Activated naive CD8-positive, alpha-beta T cell (primary cell): Measurements from ENCODE around the gene OPCML.

Source experiments
- H3K27ac Mint-ChIP-seq: one replicate; pipeline ENCODE4 v1.8.0; 2021; ENCODE audit warnings: mixed read lengths
- H3K27me3 Mint-ChIP-seq: one replicate; pipeline ENCODE4 v1.8.0; 2021; ENCODE audit warnings: mixed read lengths
- H3K36me3 Mint-ChIP-seq: one replicate; pipeline ENCODE4 v1.8.0; 2021; ENCODE audit warnings: mixed read lengths
- H3K4me1 Mint-ChIP-seq: one replicate; pipeline ENCODE4 v1.8.0; 2021; ENCODE audit warnings: low read depth, mixed read lengths
- H3K4me3 Mint-ChIP-seq: one replicate; pipeline ENCODE4 v1.8.0; 2021; ENCODE audit warnings: mild to moderate bottlenecking, mixed read lengths
- H3K9me3 Mint-ChIP-seq: one replicate; pipeline ENCODE4 v1.8.0; 2021; ENCODE audit warnings: low read depth, mixed read lengths

The OPCML gene

GRCh38 chr11:133441964-133442660 lies 90.2 kb downstream of the OPCML start:
- H3K27ac Mint-ChIP-seq: no peak overlapping the region
- H3K36me3 Mint-ChIP-seq: no peaks in the 10 kb centered on the region
- H3K4me3 Mint-ChIP-seq: no peak overlapping the region
- no peaks in the 10 kb centered on the region for H3K4me1 Mint-ChIP-seq
- H3K27me3 Mint-ChIP-seq: no peaks in the 10 kb centered on the region
- peaks cover 4% of the 10 kb centered on the region for H3K9me3 Mint-ChIP-seq

DNA sequence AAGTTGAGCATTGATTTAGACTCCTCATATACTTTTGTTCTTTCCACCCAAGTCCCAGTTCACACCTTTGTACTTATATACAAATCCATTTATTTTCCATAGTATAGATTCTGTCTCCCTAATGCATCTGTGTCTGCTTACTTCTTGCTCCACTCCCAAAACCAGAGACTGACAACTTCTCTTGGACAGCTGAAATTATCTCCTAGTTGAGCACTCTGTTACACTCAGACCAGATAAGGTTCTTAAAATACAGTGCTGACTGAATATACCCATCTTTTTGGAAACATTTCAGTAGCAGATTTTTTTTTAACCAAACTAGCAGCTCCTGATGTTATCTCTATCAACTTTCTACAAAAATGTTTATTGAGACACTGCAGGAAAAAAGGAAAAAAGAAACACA lies 106.3 kb downstream of the OPCML start:
- Mint-ChIP-seq H3K4me3 (no peak overlapping the region), H3K9me3 (no peaks in the 10 kb centered on the region), H3K27me3 (peaks cover 3% of the 10 kb centered on the region), H3K36me3 (no peaks in the 10 kb centered on the region), H3K4me1 (no peaks in the 10 kb centered on the region), H3K27ac (no peak overlapping the region)

GRCh38 chr11:133425245-133425644 lies 107.1 kb downstream of the OPCML start:
- no peaks in the 10 kb centered on the region for H3K36me3 Mint-ChIP-seq
- H3K27ac Mint-ChIP-seq: no peak overlapping the region
- H3K9me3 Mint-ChIP-seq: peaks cover 4% of the 10 kb centered on the region
- H3K27me3 Mint-ChIP-seq: peaks cover 3% of the 10 kb centered on the region
- H3K4me1 Mint-ChIP-seq: no peaks in the 10 kb centered on the region
- H3K4me3 Mint-ChIP-seq: no peak overlapping the region

DNA sequence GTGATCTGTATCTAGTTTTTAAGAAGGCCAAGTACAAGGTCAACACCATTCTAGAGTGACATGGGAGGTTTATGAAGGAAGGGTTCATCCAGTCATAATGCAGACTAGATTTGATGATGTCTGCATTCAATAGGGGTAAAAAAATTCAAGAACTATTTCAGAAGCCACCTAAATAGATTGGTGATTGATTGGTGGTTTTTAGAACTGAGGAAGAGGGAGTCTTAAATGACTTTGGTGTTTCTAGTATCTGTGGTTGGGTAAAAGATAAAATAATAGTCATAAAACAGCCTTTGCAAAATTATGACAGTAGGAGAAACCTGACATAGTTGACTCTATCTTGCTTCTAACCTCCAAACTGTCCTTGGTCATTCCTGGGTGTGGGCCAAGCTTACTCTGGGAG lies 114.1 kb downstream of the OPCML start:
- Mint-ChIP-seq H3K27ac (no peak overlapping the region), H3K4me1 (no peaks in the 10 kb centered on the region), H3K4me3 (no peak overlapping the region), H3K9me3 (peaks cover 9% of the 10 kb centered on the region), H3K27me3 (no peaks in the 10 kb centered on the region), H3K36me3 (no peaks in the 10 kb centered on the region)

GRCh38 chr11:133414506-133414905 lies 117.8 kb downstream of the OPCML start:
- no peaks in the 10 kb centered on the region for H3K9me3 Mint-ChIP-seq
- no peak overlapping the region for H3K27ac Mint-ChIP-seq
- H3K27me3 Mint-ChIP-seq: no peaks in the 10 kb centered on the region
- no peaks in the 10 kb centered on the region for H3K36me3 Mint-ChIP-seq
- H3K4me3 Mint-ChIP-seq: no peak overlapping the region
- H3K4me1 Mint-ChIP-seq: no peaks in the 10 kb centered on the region

DNA sequence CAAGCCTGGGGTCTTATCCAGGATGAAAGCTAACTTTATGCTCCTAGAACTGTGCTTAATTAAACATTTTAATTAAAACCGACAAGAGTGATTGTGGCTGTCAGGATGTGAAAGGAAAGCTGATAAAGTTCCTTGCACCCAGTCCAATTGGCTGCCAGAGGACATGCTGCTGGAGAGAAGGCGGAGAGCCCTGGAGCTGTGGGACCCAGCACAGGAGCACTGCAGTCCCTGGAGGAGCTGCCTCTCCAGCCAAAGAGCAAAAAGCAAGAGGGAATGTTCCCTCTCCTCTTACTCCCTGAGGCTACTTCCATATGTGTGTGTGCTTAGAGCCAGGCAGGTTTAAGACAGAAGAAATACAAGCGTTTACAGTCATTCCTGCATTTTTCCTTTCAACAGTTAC lies 118.6 kb downstream of the OPCML start:
- Mint-ChIP-seq H3K27ac (no peak overlapping the region), H3K4me3 (no peak overlapping the region), H3K36me3 (no peaks in the 10 kb centered on the region), H3K27me3 (no peaks in the 10 kb centered on the region), H3K9me3 (no peaks in the 10 kb centered on the region), H3K4me1 (no peaks in the 10 kb centered on the region)

DNA sequence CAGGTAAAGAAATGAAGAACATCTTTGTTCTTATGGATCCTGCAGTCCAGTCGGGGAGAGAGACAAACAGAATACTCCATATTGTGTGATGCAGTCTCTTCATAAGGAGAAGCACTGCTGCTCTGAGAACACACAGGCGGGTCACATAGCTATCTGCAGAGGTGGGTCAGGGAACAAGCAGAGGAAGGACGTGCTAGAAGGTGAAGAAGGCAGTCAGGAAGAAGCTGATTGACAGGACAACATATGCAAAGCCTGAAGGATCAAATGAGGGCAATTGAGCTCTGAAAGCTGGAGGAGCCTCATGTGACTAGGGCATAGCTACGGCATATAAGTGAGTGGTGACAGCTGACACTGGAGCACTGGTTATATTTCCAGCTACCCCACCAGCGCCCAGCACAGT lies 122.5 kb downstream of the OPCML start:
- Mint-ChIP-seq H3K27ac (no peak overlapping the region), H3K27me3 (no peaks in the 10 kb centered on the region), H3K9me3 (no peaks in the 10 kb centered on the region), H3K4me1 (no peaks in the 10 kb centered on the region), H3K4me3 (no peak overlapping the region), H3K36me3 (no peaks in the 10 kb centered on the region)

GRCh38 chr11:133408936-133409335 lies 123.4 kb downstream of the OPCML start:
- no peaks in the 10 kb centered on the region for H3K9me3 Mint-ChIP-seq
- H3K4me3 Mint-ChIP-seq: no peak overlapping the region
- no peaks in the 10 kb centered on the region for H3K27me3 Mint-ChIP-seq
- H3K36me3 Mint-ChIP-seq: no peaks in the 10 kb centered on the region
- H3K27ac Mint-ChIP-seq: no peak overlapping the region
- no peaks in the 10 kb centered on the region for H3K4me1 Mint-ChIP-seq

DNA sequence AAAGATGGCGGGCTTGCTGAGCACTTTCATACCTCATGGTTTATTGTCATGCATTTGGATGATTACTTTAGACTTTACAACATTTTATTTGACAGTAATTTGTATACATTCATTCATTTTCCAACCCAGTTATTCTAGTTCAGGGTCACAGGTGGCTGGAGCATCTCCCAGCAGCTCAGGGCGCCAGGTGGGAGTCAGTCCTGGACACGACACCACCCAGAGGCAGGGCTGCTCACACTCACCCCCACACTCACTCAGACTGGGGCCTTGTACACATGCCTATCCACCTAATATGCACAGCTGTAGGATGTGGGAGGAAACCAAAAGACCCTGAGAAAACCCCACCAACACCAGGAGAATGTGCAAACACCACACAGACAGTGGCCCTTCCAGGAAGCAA lies 123.9 kb downstream of the OPCML start:
- Mint-ChIP-seq H3K27ac (no peak overlapping the region), H3K4me1 (no peaks in the 10 kb centered on the region), H3K27me3 (no peaks in the 10 kb centered on the region), H3K36me3 (no peaks in the 10 kb centered on the region), H3K9me3 (no peaks in the 10 kb centered on the region), H3K4me3 (no peak overlapping the region)

- Mint-ChIP-seq H3K27ac (no peak overlapping the region), H3K9me3 (no peaks in the 10 kb centered on the region), H3K4me1 (no peaks in the 10 kb centered on the region)
Observed at GRCh38 chr11:133406489-133406888, 125.8 kb downstream of the OPCML start.

GRCh38 chr11:133403900-133404299 lies 128.4 kb downstream of the OPCML start:
- H3K4me1 Mint-ChIP-seq: no peaks in the 10 kb centered on the region
- no peak overlapping the region for H3K4me3 Mint-ChIP-seq
- no peaks in the 10 kb centered on the region for H3K27me3 Mint-ChIP-seq
- H3K9me3 Mint-ChIP-seq: no peaks in the 10 kb centered on the region
- H3K36me3 Mint-ChIP-seq: no peaks in the 10 kb centered on the region
- no peak overlapping the region for H3K27ac Mint-ChIP-seq

More at GRCh38 chr11:133406489-133406888, 125.8 kb downstream of the OPCML start:
- Mint-ChIP-seq H3K4me3 (no peak overlapping the region), H3K27me3 (no peaks in the 10 kb centered on the region), H3K36me3 (no peaks in the 10 kb centered on the region)

DNA sequence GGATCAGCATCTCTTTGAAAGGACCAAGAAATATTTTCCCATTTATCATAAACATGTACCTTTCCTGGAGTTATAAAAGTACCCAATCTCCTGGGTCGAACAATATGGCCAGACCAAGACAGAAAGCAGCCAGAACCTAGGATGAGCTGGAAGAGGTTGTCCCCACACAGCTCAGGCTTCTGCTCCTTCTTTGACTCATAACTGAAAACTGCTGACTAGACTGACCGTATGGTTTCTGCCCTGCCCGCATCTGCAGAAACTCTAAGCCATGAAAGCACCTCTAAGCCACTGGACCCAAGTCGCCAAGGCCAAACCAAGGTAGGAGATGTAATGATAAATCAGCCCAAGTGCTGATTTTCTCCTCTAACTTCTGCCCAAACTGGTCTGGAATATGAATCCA lies 129.8 kb downstream of the OPCML start:
- Mint-ChIP-seq H3K36me3 (no peaks in the 10 kb centered on the region), H3K27me3 (no peaks in the 10 kb centered on the region), H3K4me3 (no peak overlapping the region)

DNA sequence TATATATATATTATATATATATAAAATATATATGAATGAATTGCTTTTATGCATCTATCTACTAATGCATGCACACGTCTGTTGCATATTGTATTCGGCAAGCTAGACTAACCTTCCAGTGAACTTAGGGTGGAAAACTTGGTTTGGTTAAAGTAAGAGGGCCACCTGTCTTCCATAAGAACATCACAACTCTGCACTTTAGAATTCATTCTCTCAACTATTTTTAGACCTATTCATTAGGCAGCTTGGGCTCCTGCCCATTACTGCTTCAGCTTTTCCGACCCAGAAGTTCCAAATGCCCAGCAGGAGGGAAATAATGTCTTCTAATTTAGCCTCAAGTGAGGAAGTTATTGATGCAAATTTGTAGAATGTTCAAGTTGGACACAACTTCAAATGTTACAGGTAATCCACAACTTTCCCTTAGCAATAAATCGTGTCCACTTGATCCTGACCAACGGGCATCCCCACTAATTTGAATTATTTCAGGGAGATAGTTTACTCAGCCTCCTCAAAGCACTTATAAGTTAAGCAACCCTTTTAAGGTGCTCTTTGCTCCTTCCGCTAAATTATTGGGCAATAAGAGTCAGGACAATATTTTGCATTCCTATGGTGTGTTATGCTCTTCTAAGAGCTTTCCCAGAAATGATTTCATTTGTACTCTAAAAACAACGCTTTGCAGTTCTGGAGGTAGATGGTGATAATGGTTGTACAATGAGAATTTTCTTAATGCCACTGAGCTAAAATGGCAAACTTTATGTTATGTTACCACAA lies 132.3 kb downstream of the OPCML start:
- no peaks in the 10 kb centered on the region for H3K9me3 Mint-ChIP-seq

More for the DNA sequence above, 129.8 kb downstream of the OPCML start:
- H3K9me3 Mint-ChIP-seq: no peaks in the 10 kb centered on the region
- no peaks in the 10 kb centered on the region for H3K4me1 Mint-ChIP-seq
- no peak overlapping the region for H3K27ac Mint-ChIP-seq

DNA sequence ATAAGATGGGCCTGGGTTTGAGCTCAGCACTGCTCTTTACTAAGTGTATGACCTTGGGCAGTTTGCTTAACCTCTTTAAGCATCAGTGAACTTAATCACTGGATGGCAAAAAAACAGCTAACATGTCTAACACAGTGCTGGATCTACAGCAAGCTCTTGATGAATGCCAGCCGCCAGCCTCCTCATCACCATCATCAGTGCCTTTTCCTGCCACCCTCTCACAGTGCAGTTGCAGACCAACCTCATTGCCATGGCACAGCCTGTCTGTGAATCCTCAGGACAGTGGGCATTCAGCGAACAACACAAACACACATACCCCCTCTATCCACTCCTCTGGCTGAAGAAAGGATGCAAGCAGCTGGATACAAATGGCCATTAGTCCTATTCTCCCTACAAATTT lies 133.0 kb downstream of the OPCML start:
- no peaks in the 10 kb centered on the region for H3K36me3 Mint-ChIP-seq
- H3K4me1 Mint-ChIP-seq: no peaks in the 10 kb centered on the region
- H3K27me3 Mint-ChIP-seq: no peaks in the 10 kb centered on the region
- peaks cover 5% of the 10 kb centered on the region for H3K9me3 Mint-ChIP-seq
- H3K4me3 Mint-ChIP-seq: no peak overlapping the region
- H3K27ac Mint-ChIP-seq: no peak overlapping the region

More for the DNA sequence above, 132.3 kb downstream of the OPCML start:
- Mint-ChIP-seq H3K27ac (no peak overlapping the region), H3K4me3 (no peak overlapping the region), H3K4me1 (no peaks in the 10 kb centered on the region), H3K27me3 (no peaks in the 10 kb centered on the region), H3K36me3 (no peaks in the 10 kb centered on the region)

DNA sequence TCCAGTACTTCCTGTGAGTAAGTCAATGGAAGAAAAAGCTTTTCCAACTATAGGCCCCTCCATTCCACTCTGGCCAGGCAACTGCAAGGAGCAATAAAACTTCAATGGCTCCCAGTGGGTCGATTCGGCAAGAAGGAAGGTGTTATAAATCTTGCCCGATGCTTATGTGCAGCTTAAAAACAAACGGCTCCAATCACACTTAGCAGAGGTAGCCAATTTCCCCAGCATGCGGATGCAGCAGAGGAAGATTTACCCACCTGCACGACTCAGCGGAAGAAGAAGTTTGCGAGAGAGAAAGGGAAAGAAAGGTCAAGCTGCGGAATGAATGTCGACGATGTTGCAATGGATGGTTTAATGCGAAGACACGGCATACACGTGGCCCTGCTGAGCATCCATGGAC lies 141.5 kb downstream of the OPCML start:
- no peaks in the 10 kb centered on the region for H3K4me1 Mint-ChIP-seq
- H3K27me3 Mint-ChIP-seq: peaks cover 3% of the 10 kb centered on the region
- no peaks in the 10 kb centered on the region for H3K36me3 Mint-ChIP-seq
- no peak overlapping the region for H3K4me3 Mint-ChIP-seq
- H3K9me3 Mint-ChIP-seq: peaks cover 8% of the 10 kb centered on the region
- no peak overlapping the region for H3K27ac Mint-ChIP-seq
